Heart left ventricle (tissue), 16 donors: ENCODE results near the gene SFRP5. TPM values are rescaled to one million over a fixed set of nuclear protein-coding genes. Genes with fewer than 3 reads are reported as not detected.

Experiments
- ATAC-seq, 4 donors: fragments of 200-7000 bp; cut with Tn5 transposase; one replicate each; pipeline ENCODE4 v1.9.1; 2020 to 2022; ENCODE audit warnings: moderate library complexity in 4 of 4, mild to moderate bottlenecking in 3 of 4, moderate number of reproducible peaks in 1 of 4
- DNase-seq, 5 donors: peaks; one replicate each; pipeline ENCODE4 v3.0.0-alpha.2; 2020
- H3K27ac ChIP-seq, 12 donors: fragments of 200-600 bp; sonication (generic) in 4 of 12; one replicate each; pipeline versions ENCODE4 v1.5.0 to v1.8.0; 2016 to 2022; ENCODE audit warnings: mild to moderate bottlenecking in 2 of 12
- H3K27me3 ChIP-seq, 9 donors: fragments of 200-600 bp; sonication (generic) in 2 of 9; one replicate each; pipeline versions ENCODE4 v1.5.1 to v1.8.0; 2016 to 2022; ENCODE audit warnings: mild to moderate bottlenecking in 3 of 9
- H3K36me3 ChIP-seq, 9 donors: fragments of 200-600 bp; sonication (generic) in 2 of 9; one replicate each; pipeline versions ENCODE4 v1.5.0 to v1.8.0; 2018 to 2022; ENCODE audit warnings: mild to moderate bottlenecking in 2 of 9
- H3K4me1 ChIP-seq, 12 donors: fragments of 200-600 bp; sonication (generic) in 4 of 12; one replicate each; pipeline versions ENCODE4 v1.5.0 to v1.8.0; 2016 to 2022; ENCODE audit warnings: mild to moderate bottlenecking in 3 of 12
- H3K4me3 ChIP-seq, 12 donors: fragments of 200-600 bp; sonication (generic) in 4 of 12; one replicate each; pipeline versions ENCODE4 v1.5.0 to v1.8.0; 2017 to 2022; ENCODE audit warnings: mild to moderate bottlenecking in 9 of 12, moderate library complexity in 4 of 12
- H3K9me3 ChIP-seq, 12 donors: fragments of 200-600 bp; sonication (generic) in 4 of 12; one replicate each; pipeline versions ENCODE4 v1.5.0 to v1.8.0; 2016 to 2022; ENCODE audit warnings: mild to moderate bottlenecking in 1 of 12
- CTCF ChIP-seq, 12 donors: fragments of 200-600 bp; sonication (generic) in 4 of 12; IDR thresholded peaks; one replicate each; pipeline versions ENCODE4 v1.5.0 to v1.8.0; 2018 to 2022; ENCODE audit warnings: antibody characterized with exemption in 12 of 12, mild to moderate bottlenecking in 5 of 12
- POLR2A ChIP-seq, 2 donors: fragments of 450-650 bp; IDR thresholded peaks; one replicate each; pipeline ENCODE4 v1.6.1; 2017; ENCODE audit warnings: antibody characterized with exemption in 2 of 2, mild to moderate bottlenecking in 2 of 2, moderate library complexity in 2 of 2
- WGBS, 4 donors: extraction: QIAGEN DNeasy Blood & Tissue Kit in 2 of 4; methylation state at CpG; one replicate each; pipeline versions ENCODE4 v1.1.5 to v1.1.7; 2013 to 2018; 5-methylcytosine and 5-hydroxymethylcytosine counted together
- intact Hi-C, 10 donors: fragments of 100-400 bp; cut with DNase I; formaldehyde crosslinking; loops; one replicate each; pipeline versions ENCODE4 v1.11.1 to v1.14.2; 2022
- polyA plus RNA-seq, 2 donors: library from polyadenylated mRNA; stranded (reverse); fragments of 200-250 nt; gene quantifications; one replicate each; pipeline ENCODE4 v1.2.3, GENCODE V29; 2013
- total RNA-seq, 9 donors: library from RNA; depleted of rRNA in 2 of 9; stranded (reverse); fragments of >200 nt in 2 of 9; fragmentation: NEBNext Ultra II Directional in 3 of 9; extraction: Animal tissue kit (Norgen Biotek cat#: 25700) in 3 of 9; gene quantifications; one replicate each; pipeline versions ENCODE4 v1.1.0 to v1.2.4, GENCODE V29; 2016 to 2023
- donor health status: ischemic (EF 13 %, LVEDD 7.1; RV severe dilation, severe dysfunction).
- donor health status: healthy with polysubstance abuse.
- donor health status: DM: no; HTN: yes; CAD: no.
- donor health status: DM: no; HTN: no; CAD: no.
- donor health status: ischemic (EF 25% LVEDD 6.9; RV normal size, moderate dysfunction).
- donor health status: ischemic (EF 25% LVEDD 5.7; RV mildly dilated, moderate dysfunction).
- donor health status: healthy.
- donor health status: DM: yes; HTN: yes; CAD: no.
- donor health status: ischemic (EF 35%, LVEDD 5.7; RV mildly dilated, moderate dysfunction).
- donor health status: nonischemic (EF 11% LVEDD 7.7; RV severe dilation, severe dysfunction).
- donor health status: DM: yes; HTN: yes; CAD: no.
- donor health status: PGD.
- donor health status: ischemic (EF 29% LVEDD 5.4; RV normal size, mild dysfunction).
- donor health status: nonischemic (EF 23%, LVEDD 6.1; RV moderate dilation, normal function).

The SFRP5 gene
- total and polyA plus RNA-seq, 11 donors, result 0.12 to 3.7 (median 1.3) TPM

- WGBS, 4 donors, result 90 to 93% (median 91%) methylated on average over 7 of the region's 7 CpGs
- H3K36me3 ChIP-seq, result peaks cover 0 to 20% (median 0%) of the 10 kb centered on the region in 9 donors
- no peaks in the 10 kb centered on the region for H3K27me3 ChIP-seq
- no peak overlapping the region for H3K4me3 ChIP-seq
- peak overlapping the region in 3 of 12 donors; percentile 25 to 71 (median 28) for H3K27ac ChIP-seq
- H3K4me1 ChIP-seq, result peaks cover 0 to 57% (median 28%) of the 10 kb centered on the region in 12 donors
- TF ChIP-seq CTCF (IDR thresholded peaks at IDR 0.05) (no peak), POLR2A (IDR thresholded peaks at IDR 0.05) (no peak)
- no peak for DNase-seq
- intact Hi-C loops, result no loop called here
- no peak for ATAC-seq
- no peaks in the 10 kb centered on the region for H3K9me3 ChIP-seq
These were observed 54.2 kb downstream of the SFRP5 start for GRCh38 chr10:97717627-97718026.

Other genes with a start within 250 kb of the SFRP5 start
- 1,000 to 10,000 TPM in 1 of 9 donors, 100 to 1,000 TPM in 6, 10 to 100 TPM in 2; 56.7 to 2,367 (median 517) TPM for gene ANKRD2, start 199.2 kb downstream of the SFRP5 start, total RNA-seq
- gene ANKRD2, start 199.2 kb downstream of the SFRP5 start, polyA plus RNA-seq, result 100 to 1,000 TPM; 450 to 857 TPM
- gene HOGA1, start 187.6 kb downstream of the SFRP5 start, total RNA-seq, result 10 to 100 TPM in 8 of 9 donors, 1 to 10 TPM in 1; 7.5 to 82.6 (median 19.2) TPM
- gene HOGA1, start 187.6 kb downstream of the SFRP5 start, polyA plus RNA-seq, result 10 to 100 TPM; 35.2 to 73.4 TPM
- 1 to 10 TPM in 2 of 9 donors, under 1 TPM in 7; 0.24 to 2.1 (median 0.58) TPM for gene C10orf62, start 182.3 kb downstream of the SFRP5 start, total RNA-seq
- gene C10orf62, start 182.3 kb downstream of the SFRP5 start, polyA plus RNA-seq, result 1 to 10 TPM; 1.3 to 1.8 TPM
- gene MORN4, start 138.5 kb downstream of the SFRP5 start, total RNA-seq, result 10 to 100 TPM in 6 of 9 donors, 1 to 10 TPM in 3; 7.2 to 21.0 (median 10.8) TPM
- 10 to 100 TPM; 16.1 to 31.7 TPM for gene MORN4, start 138.5 kb downstream of the SFRP5 start, polyA plus RNA-seq
- gene PI4K2A, start 131.3 kb downstream of the SFRP5 start, total RNA-seq, result 10 to 100 TPM; 10.4 to 24.2 (median 17.3) TPM
- gene PI4K2A, start 131.3 kb downstream of the SFRP5 start, polyA plus RNA-seq, result 10 to 100 TPM in 1 of 2 donors, 1 to 10 TPM in 1; 5.6 to 36.8 TPM
- 10 to 100 TPM in 4 of 9 donors, 1 to 10 TPM in 5; 7.0 to 13.0 (median 9.9) TPM for gene AVPI1, start 84.8 kb downstream of the SFRP5 start, total RNA-seq
- 10 to 100 TPM in 1 of 2 donors, 1 to 10 TPM in 1; 6.6 to 38.6 TPM for gene AVPI1, start 84.8 kb downstream of the SFRP5 start, polyA plus RNA-seq
- 10 to 100 TPM in 2 of 9 donors, 1 to 10 TPM in 7; 4.4 to 17.2 (median 6.8) TPM for gene MARVELD1, start 58.3 kb downstream of the SFRP5 start, total RNA-seq
- gene MARVELD1, start 58.3 kb downstream of the SFRP5 start, polyA plus RNA-seq, result 10 to 100 TPM in 1 of 2 donors, 1 to 10 TPM in 1; 3.0 to 10.1 TPM
- 10 to 100 TPM in 8 of 9 donors, 1 to 10 TPM in 1; 7.3 to 16.1 (median 13.1) TPM for gene ZFYVE27, start 34.9 kb downstream of the SFRP5 start, total RNA-seq
- gene ZFYVE27, start 34.9 kb downstream of the SFRP5 start, polyA plus RNA-seq, result 10 to 100 TPM in 1 of 2 donors, 1 to 10 TPM in 1; 9.5 to 28.5 TPM
- gene GOLGA7B, start 77.8 kb upstream of the SFRP5 start, total RNA-seq, result 1 to 10 TPM in 1 of 9 donors, under 1 TPM in 7, not detected in 1; 0.06 to 1.1 (median 0.16) TPM
- gene GOLGA7B, start 77.8 kb upstream of the SFRP5 start, polyA plus RNA-seq, result under 1 TPM; 0.11 to 0.19 TPM